CD14-positive monocyte (primary cell): Measurements from ENCODE around the gene SEPTIN10. TPM values are rescaled to one million over a fixed set of nuclear protein-coding genes. Genes with fewer than 3 reads are reported as not detected.
"Not testable (repeated sequence)": the region's sequence is repeated elsewhere in the genome, so short reads cannot be mapped to it uniquely, and the experiment has no call there.

Experiments
- DNase-seq, 3 donors: peaks; one replicate each; pipeline ENCODE4 v3.0.0-alpha.2; 2011 to 2022
- H2AFZ ChIP-seq: 2 replicates; pipeline ENCODE4 v1.6.0; 2012; ENCODE audit warnings: mild to moderate bottlenecking, low read depth, low read length, inconsistent platforms; ENCODE audit not compliant: insufficient read depth, poor library complexity, severe bottlenecking
- H3K27ac ChIP-seq, 2 donors: 1 replicate in 1 of 2; 2 replicates in 1 of 2; pipeline ENCODE4 v1.5.1; 2012 to 2013; ENCODE audit warnings: low read length in 2 of 2, control low read depth in 1 of 2, inconsistent platforms in 1 of 2, low read depth in 1 of 2, mild to moderate bottlenecking in 1 of 2
- H3K27me3 ChIP-seq, 2 donors: one replicate each; pipeline versions ENCODE4 v1.6.0 to v1.6.1; 2011 to 2013; ENCODE audit warnings: low read length in 2 of 2; ENCODE audit not compliant: control insufficient read depth in 2 of 2, insufficient read depth in 2 of 2
- H3K36me3 ChIP-seq, 2 donors: replicated peaks in 1 of 2; 1 replicate in 1 of 2; 2 replicates in 1 of 2; pipeline versions ENCODE4 v1.5.1 to v1.6.1; 2012 to 2013; ENCODE audit warnings: low read length in 2 of 2, control low read depth in 1 of 2, inconsistent platforms in 1 of 2, mild to moderate bottlenecking in 1 of 2; ENCODE audit not compliant: insufficient read depth in 2 of 2, control insufficient read depth in 1 of 2
- H3K4me1 ChIP-seq, 2 donors: 1 replicate in 1 of 2; 2 replicates in 1 of 2; pipeline versions ENCODE4 v1.5.1 to v1.6.1; 2012 to 2013; ENCODE audit warnings: low read length in 2 of 2, control low read depth in 1 of 2, inconsistent platforms in 1 of 2, mild to moderate bottlenecking in 1 of 2, moderate library complexity in 1 of 2; ENCODE audit not compliant: insufficient read depth in 2 of 2, control insufficient read depth in 1 of 2
- H3K4me2 ChIP-seq: replicated peaks from 2 replicates; pipeline ENCODE3; 2012; ENCODE audit warnings: low read length, moderate library complexity, mild to moderate bottlenecking; ENCODE audit not compliant: poor library complexity, severe bottlenecking; ENCODE audit errors: extremely low read depth
- H3K4me3 ChIP-seq, 3 experiments: fragments of 200-600 bp in 1 of 3; sonication (generic) in 1 of 3; replicated peaks in 1 of 3; 1 replicate in 2 of 3; 2 replicates in 1 of 3; pipeline ENCODE4 v1.5.1; 2011 to 2013; ENCODE audit warnings: low read length in 3 of 3, mild to moderate bottlenecking in 3 of 3, control low read depth in 2 of 3, low read depth in 2 of 3, inconsistent platforms in 1 of 3, moderate library complexity in 1 of 3
- H3K79me2 ChIP-seq: 2 replicates; pipeline ENCODE4 v1.6.0; 2012; ENCODE audit warnings: mild to moderate bottlenecking, control low read depth, inconsistent platforms, low read length, moderate library complexity; ENCODE audit not compliant: insufficient read depth
- H3K9ac ChIP-seq: 2 replicates; pipeline ENCODE4 v1.6.0; 2017; ENCODE audit warnings: low read length, mild to moderate bottlenecking; ENCODE audit not compliant: insufficient read depth, poor library complexity, severe bottlenecking
- H3K9me3 ChIP-seq, 2 donors: replicated peaks in 1 of 2; 1 replicate in 1 of 2; 2 replicates in 1 of 2; pipeline versions ENCODE4 v1.5.1 to v1.6.1; 2012 to 2013; ENCODE audit warnings: low read length in 2 of 2, control low read depth in 1 of 2; ENCODE audit not compliant: control insufficient read depth in 1 of 2, insufficient read depth in 1 of 2
- H4K20me1 ChIP-seq: 2 replicates; pipeline ENCODE4 v1.6.0; 2012; ENCODE audit warnings: mild to moderate bottlenecking, low read length, control low read depth, moderate library complexity; ENCODE audit not compliant: insufficient read depth
- H3K27ac Mint-ChIP-seq, 7 donors: one replicate each; pipeline ENCODE4 v1.8.0; 2020; ENCODE audit warnings: mild to moderate bottlenecking in 7 of 7, mixed read lengths in 7 of 7, moderate library complexity in 6 of 7, inconsistent platforms in 2 of 7
- H3K27me3 Mint-ChIP-seq, 3 donors: one replicate each; pipeline ENCODE4 v1.8.0; 2021 to 2022; ENCODE audit warnings: low read depth in 3 of 3, mild to moderate bottlenecking in 3 of 3, mixed read lengths in 3 of 3, moderate library complexity in 3 of 3, inconsistent platforms in 1 of 3
- H3K36me3 Mint-ChIP-seq, 2 donors: one replicate each; pipeline ENCODE4 v1.8.0; 2020; ENCODE audit warnings: mixed read lengths in 2 of 2, inconsistent platforms in 1 of 2, mild to moderate bottlenecking in 1 of 2
- H3K4me1 Mint-ChIP-seq: one replicate; pipeline ENCODE4 v1.8.0; 2020; ENCODE audit warnings: mild to moderate bottlenecking, mixed read lengths
- H3K4me3 Mint-ChIP-seq, 2 donors: one replicate each; pipeline ENCODE4 v1.8.0; 2020; ENCODE audit warnings: mild to moderate bottlenecking in 2 of 2, mixed read lengths in 2 of 2, moderate library complexity in 1 of 2
- H3K9me3 Mint-ChIP-seq, 7 donors: one replicate each; pipeline ENCODE4 v1.8.0; 2020 to 2022; ENCODE audit warnings: mixed read lengths in 7 of 7, mild to moderate bottlenecking in 6 of 7, moderate library complexity in 6 of 7, inconsistent platforms in 2 of 7
- WGBS: methylation state at CpG from one replicate; pipeline ENCODE4 v1.1.5; 2013; ENCODE audit warnings: missing lambda C conversion rate; ENCODE audit not compliant: insufficient coverage; 5-methylcytosine and 5-hydroxymethylcytosine counted together
- intact Hi-C, 2 donors: fragments of 100-400 bp; cut with micrococcal nuclease; formaldehyde crosslinking; loops; one replicate each; pipeline versions ENCODE4 v1.15.0 to v1.15.1; 2023
- polyA plus RNA-seq, 3 donors: library from polyadenylated mRNA; depleted of rRNA in 1 of 3; unstranded in 2 of 3; stranded (reverse) in 1 of 3; fragments of 300-500 nt in 2 of 3; fragments of >200 nt in 1 of 3; fragmentation: Illumina TruSeq in 2 of 3; gene quantifications; 1 replicate in 2 of 3; 2 replicates in 1 of 3; pipeline ENCODE4 v1.2.3, GENCODE V29; 2012 to 2021
- TF ChIP-seq, protein P1 (sequence below): fragments of 200-600 bp; IDR thresholded peaks from one replicate; pipeline ENCODE4 v1.8.0; 2022; ENCODE audit warnings: antibody characterized with exemption, mild to moderate bottlenecking

The SEPTIN10 gene
- polyA plus RNA-seq, 3 donors = 4.2 to 6.8 (median 4.4) TPM

DNA sequence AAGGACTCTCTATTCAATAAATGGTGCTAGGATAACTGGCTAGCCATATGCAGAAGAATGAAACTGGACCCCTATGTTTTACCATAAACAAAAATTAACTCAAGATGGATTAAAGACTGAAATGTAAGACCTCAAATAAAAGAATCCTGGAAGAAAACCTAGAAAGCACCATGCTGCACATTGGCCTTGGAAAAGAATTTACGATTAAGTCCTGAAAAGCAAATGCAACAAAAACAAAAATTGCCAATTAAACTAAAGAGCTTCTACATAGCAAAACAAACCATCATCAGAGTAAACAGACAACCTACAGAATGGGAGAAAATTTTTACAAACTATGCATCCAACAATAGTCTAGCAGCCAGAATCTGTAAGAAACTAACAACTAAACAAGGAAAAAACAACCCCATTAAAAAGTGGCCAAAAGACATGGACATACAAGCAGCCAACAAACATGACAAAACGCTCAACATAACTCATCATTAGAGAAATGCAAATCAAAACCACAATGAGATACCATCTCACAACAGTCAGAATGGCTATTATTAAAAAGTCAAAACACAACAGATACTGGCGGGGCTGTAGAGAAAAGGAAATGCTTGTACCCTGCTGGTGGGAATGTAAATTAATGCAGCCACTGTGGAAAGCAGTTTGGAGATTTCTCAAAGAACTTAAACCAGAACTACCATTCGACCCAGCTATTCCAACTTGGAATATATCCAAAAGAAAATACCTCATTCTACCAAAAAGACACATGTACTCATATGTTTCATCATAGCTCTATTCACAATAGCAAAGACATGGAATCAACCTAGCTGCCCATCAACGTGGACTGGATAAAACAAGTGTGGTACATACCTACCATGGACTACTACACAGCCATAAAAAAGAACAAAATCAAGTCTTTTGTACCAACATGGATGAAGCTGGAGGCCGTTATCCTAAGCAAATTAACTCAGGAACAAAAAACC is 30.6 kb downstream of the SEPTIN10 start:
- H3K4me2 ChIP-seq = no peak overlapping the region
- no peak overlapping the region for H3K27ac ChIP-seq
- no peaks in the 10 kb centered on the region for H3K4me1 Mint-ChIP-seq

DNA sequence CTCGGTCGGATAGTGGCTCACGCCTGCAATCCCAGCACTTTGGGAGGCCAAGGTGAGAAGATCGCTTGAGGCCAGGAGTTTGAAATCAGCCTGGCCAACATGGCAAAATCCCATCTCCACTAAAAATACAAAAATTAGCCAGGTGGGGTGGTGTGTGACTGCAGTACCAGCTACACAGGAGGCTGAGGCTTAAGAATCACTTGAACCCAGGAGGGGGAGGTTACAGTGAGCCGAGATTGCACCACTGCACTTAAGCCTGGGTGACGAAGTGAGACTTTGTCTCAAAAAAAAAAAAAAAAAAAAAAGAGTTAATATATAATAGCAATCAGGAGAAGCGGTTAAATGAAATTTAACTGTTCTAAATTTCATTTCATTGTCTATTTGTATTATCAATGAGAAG is 36.1 kb downstream of the SEPTIN10 start:
- H3K36me3 ChIP-seq, H3K36me3 Mint-ChIP-seq, H3K27ac Mint-ChIP-seq, H3K27me3 Mint-ChIP-seq, H2AFZ ChIP-seq, H3K27ac ChIP-seq, H3K4me1 Mint-ChIP-seq, H3K4me1 ChIP-seq, DNase-seq, intact Hi-C loops, H3K4me3 Mint-ChIP-seq, H3K4me3 ChIP-seq, H3K9ac ChIP-seq, H3K27me3 ChIP-seq, H3K9me3 ChIP-seq, H3K9me3 Mint-ChIP-seq, H3K79me2 ChIP-seq, H3K4me2 ChIP-seq, H4K20me1 ChIP-seq: not testable (repeated sequence)
- WGBS = no CpG with 5 or more reads among the region's 7 CpGs

More for the DNA sequence above, 30.6 kb downstream of the SEPTIN10 start:
- DNase-seq = no peak
- intact Hi-C loops = no loop called here
- no peaks in the 10 kb centered on the region for H3K79me2 ChIP-seq
- H3K9me3 Mint-ChIP-seq = peaks cover 0 to 3% (median 0%) of the 10 kb centered on the region in 7 donors
- H4K20me1 ChIP-seq = no peaks in the 10 kb centered on the region
- H3K4me3 Mint-ChIP-seq = no peak overlapping the region
- H3K27me3 Mint-ChIP-seq = peaks cover 6 to 12% (median 8%) of the 10 kb centered on the region in 3 donors
- no peak overlapping the region for H3K27ac Mint-ChIP-seq
- no peaks in the 10 kb centered on the region for H3K4me1 ChIP-seq
- H3K27me3 ChIP-seq = peaks cover 2% of the 10 kb centered on the region in 2 donors
- H3K9ac ChIP-seq = no peak overlapping the region
- no peaks in the 10 kb centered on the region for H3K9me3 ChIP-seq
- H3K36me3 ChIP-seq = no peaks in the 10 kb centered on the region
- TF ChIP-seq, protein P1, sequence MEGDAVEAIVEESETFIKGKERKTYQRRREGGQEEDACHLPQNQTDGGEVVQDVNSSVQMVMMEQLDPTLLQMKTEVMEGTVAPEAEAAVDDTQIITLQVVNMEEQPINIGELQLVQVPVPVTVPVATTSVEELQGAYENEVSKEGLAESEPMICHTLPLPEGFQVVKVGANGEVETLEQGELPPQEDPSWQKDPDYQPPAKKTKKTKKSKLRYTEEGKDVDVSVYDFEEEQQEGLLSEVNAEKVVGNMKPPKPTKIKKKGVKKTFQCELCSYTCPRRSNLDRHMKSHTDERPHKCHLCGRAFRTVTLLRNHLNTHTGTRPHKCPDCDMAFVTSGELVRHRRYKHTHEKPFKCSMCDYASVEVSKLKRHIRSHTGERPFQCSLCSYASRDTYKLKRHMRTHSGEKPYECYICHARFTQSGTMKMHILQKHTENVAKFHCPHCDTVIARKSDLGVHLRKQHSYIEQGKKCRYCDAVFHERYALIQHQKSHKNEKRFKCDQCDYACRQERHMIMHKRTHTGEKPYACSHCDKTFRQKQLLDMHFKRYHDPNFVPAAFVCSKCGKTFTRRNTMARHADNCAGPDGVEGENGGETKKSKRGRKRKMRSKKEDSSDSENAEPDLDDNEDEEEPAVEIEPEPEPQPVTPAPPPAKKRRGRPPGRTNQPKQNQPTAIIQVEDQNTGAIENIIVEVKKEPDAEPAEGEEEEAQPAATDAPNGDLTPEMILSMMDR = no peak
- no peaks in the 10 kb centered on the region for H3K36me3 Mint-ChIP-seq
- H3K4me3 ChIP-seq = no peak overlapping the region
- no peak overlapping the region for H2AFZ ChIP-seq
- WGBS = 70% methylated on average over 2 of the region's 6 CpGs
